Uterus (tissue), 2 donors: ENCODE results near the gene AKT3.

Source experiments
- POLR2A ChIP-seq, 2 donors: fragments of 450-650 bp; IDR thresholded peaks; one replicate each; pipeline ENCODE4 v1.6.1; 2016; ENCODE audit warnings: antibody characterized with exemption in 2 of 2, mild to moderate bottlenecking in 1 of 2, moderate library complexity in 1 of 2
- TF ChIP-seq, protein P1 (sequence below), 4 experiments: fragments of 200-600 bp in 2 of 4; fragments of 450-650 bp in 2 of 4; sonication (generic) in 2 of 4; IDR thresholded peaks; one replicate each; pipeline ENCODE4 v1.5.1; 2016 to 2019; ENCODE audit warnings: antibody characterized with exemption in 4 of 4, mild to moderate bottlenecking in 2 of 4, moderate library complexity in 1 of 4

- TF ChIP-seq, protein P1, sequence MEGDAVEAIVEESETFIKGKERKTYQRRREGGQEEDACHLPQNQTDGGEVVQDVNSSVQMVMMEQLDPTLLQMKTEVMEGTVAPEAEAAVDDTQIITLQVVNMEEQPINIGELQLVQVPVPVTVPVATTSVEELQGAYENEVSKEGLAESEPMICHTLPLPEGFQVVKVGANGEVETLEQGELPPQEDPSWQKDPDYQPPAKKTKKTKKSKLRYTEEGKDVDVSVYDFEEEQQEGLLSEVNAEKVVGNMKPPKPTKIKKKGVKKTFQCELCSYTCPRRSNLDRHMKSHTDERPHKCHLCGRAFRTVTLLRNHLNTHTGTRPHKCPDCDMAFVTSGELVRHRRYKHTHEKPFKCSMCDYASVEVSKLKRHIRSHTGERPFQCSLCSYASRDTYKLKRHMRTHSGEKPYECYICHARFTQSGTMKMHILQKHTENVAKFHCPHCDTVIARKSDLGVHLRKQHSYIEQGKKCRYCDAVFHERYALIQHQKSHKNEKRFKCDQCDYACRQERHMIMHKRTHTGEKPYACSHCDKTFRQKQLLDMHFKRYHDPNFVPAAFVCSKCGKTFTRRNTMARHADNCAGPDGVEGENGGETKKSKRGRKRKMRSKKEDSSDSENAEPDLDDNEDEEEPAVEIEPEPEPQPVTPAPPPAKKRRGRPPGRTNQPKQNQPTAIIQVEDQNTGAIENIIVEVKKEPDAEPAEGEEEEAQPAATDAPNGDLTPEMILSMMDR (IDR thresholded peaks at IDR 0.05), result no peak
- no peak for TF ChIP-seq POLR2A (IDR thresholded peaks at IDR 0.05)
These were observed 211.9 kb downstream of the AKT3 start for GRCh38 chr1:243638186-243638585.
